ENCODE measurements around the gene LDHAL6B.

- TF ChIP-seq CTCF (conservative IDR thresholded peaks at IDR 0.05 in 1 of 2, IDR thresholded peaks at IDR 0.05 in 1 of 2; ENCODE audit: low read depth in 1 of 2, low read length in 2 of 2) (no peak), EZH2 (IDR thresholded peaks at IDR 0.05; ENCODE audit: low read length, missing control alignments) (no peak)
These were observed 25.6 kb upstream of the LDHAL6B start for GRCh38 chr15:59180945-59181600.

Data from fibroblast of lung (primary cell).